ENCODE measurements around the gene SDC3.

DNA sequence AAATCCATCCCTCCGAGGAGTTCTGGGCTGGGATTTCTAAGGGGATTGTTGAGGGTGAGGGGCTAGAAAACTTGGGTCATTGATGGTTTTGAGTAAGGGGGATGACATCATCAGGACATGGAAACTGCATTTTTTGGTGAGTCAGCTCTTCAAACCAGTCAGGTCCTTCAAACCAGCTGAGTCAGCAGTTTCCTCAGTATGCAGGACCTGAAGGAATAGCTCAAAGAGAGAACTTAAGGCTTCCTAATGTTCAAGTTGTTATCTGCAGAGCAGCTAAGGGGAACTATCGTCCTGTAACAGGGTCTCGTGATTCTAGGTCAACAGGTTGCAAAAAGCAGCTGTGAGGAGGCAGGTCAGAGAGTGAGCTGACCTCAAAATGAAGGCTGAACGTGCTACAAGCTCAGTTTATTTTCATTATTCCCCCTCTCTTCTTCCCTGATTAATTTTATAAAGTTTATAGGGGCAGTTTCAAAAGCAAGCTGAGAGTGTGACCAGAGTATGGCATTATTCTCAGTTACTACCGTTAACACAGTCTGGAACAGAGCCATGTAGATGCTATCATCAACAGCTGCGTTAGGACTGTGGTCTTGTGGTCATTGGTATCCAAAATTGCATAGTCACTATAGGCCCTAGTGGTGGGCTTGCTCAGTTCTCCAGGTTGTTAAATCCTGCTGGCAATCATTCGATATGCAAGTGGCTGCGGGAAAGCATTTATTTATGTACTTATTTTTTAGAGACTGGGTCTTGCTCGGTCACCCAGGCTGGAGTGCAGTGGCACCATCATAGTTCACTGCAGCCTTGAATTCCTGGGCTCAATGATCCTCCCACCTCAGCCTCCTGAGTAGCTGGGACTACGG, 10.7 kb upstream of the SDC3 start:
- TF ChIP-seq, protein P1, sequence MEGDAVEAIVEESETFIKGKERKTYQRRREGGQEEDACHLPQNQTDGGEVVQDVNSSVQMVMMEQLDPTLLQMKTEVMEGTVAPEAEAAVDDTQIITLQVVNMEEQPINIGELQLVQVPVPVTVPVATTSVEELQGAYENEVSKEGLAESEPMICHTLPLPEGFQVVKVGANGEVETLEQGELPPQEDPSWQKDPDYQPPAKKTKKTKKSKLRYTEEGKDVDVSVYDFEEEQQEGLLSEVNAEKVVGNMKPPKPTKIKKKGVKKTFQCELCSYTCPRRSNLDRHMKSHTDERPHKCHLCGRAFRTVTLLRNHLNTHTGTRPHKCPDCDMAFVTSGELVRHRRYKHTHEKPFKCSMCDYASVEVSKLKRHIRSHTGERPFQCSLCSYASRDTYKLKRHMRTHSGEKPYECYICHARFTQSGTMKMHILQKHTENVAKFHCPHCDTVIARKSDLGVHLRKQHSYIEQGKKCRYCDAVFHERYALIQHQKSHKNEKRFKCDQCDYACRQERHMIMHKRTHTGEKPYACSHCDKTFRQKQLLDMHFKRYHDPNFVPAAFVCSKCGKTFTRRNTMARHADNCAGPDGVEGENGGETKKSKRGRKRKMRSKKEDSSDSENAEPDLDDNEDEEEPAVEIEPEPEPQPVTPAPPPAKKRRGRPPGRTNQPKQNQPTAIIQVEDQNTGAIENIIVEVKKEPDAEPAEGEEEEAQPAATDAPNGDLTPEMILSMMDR (IDR thresholded peaks at IDR 0.05): no peak
- TF ChIP-seq EZH2 (IDR thresholded peaks at IDR 0.05) (no peak), EZH2phosphoT487 (IDR thresholded peaks at IDR 0.05) (no peak)

All from neural progenitor cell (in vitro differentiated cells).